ENCODE measurements around the gene KCNJ15. TPM values are rescaled to one million over a fixed set of nuclear protein-coding genes. Genes with fewer than 3 reads are reported as not detected.

KCNJ15 gene
- total RNA-seq, 1 donor from 2014 or later = 3.0 TPM

- no peak for DNase-seq (ENCODE audit: extremely low read depth, low read depth, low spot score)
Observed at GRCh38 chr21:38323721-38324531, 67.1 kb downstream of the KCNJ15 start.

- no peak for DNase-seq (ENCODE audit: extremely low read depth, low read depth, low spot score)
Observed at GRCh38 chr21:38325216-38325615, 68.4 kb downstream of the KCNJ15 start.

DNA sequence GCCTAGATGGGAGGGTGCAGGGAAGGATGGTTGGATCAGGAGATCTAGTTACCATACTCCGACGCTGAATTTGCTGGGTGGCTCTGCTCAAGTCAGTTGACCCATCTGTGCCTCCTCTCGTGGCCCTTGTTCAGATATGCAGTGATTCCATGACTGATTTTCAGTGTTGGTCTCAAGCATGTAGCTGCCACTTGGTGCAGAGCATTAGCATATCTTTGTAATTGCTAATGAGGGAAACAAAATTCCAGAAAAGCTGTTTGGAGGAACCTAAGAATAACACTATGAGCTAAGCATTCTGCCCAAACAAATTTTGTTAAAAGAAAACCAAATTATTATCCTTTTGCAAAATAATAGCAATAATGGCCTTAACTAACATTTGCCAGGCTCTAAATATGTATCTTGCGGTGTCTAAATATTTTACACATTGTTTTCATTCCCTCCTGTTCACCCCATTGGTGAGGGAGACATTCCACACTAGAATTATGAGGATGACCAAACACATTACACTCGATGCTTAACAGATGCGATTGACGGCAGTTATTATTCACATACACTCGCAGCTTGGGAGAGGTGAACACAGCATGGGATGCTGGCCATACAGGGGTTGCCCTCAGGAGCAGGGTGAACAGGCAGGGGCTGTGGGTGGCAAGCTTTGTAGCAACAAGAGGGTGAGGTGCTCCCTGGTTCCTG, 69.1 kb downstream of the KCNJ15 start:
- DNase-seq (ENCODE audit: extremely low read depth, low read depth, low spot score) = no peak

- DNase-seq (ENCODE audit: extremely low read depth, low read depth, low spot score) = no peak
Observed at GRCh38 chr21:38326429-38326828, 69.6 kb downstream of the KCNJ15 start.

GRCh38 chr21:38326899-38327298, 70.1 kb downstream of the KCNJ15 start:
- DNase-seq (ENCODE audit: extremely low read depth, low read depth, low spot score) = no peak

- no peak for DNase-seq (ENCODE audit: extremely low read depth, low read depth, low spot score)
Observed at GRCh38 chr21:38327984-38328383, 71.2 kb downstream of the KCNJ15 start.

DNA sequence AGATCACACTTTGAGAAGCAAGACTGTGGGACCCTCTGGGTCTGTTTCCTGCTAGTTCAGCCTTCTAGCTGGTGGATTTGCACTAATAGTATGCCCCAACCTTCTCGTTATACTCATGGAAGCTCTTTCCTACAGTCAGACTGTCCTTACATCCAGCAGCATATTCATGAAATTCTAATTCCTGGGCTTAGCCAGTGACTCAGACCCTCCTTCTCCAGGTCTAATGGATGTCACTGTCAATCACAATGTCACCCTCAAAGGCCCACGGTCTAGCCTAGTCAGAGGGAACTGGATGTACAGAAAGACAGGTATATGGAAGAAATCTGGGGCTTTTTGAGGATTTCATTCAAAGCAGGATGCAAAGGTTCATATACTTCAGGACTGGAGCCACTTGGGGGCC, 72.4 kb downstream of the KCNJ15 start:
- no peak for DNase-seq (ENCODE audit: extremely low read depth, low read depth, low spot score)

- DNase-seq (ENCODE audit: extremely low read depth, low read depth, low spot score) = no peak
Observed at GRCh38 chr21:38330666-38331065, 73.9 kb downstream of the KCNJ15 start.

- DNase-seq (ENCODE audit: extremely low read depth, low read depth, low spot score) = no peak
Observed at GRCh38 chr21:38333301-38334272, 76.8 kb downstream of the KCNJ15 start.

DNA sequence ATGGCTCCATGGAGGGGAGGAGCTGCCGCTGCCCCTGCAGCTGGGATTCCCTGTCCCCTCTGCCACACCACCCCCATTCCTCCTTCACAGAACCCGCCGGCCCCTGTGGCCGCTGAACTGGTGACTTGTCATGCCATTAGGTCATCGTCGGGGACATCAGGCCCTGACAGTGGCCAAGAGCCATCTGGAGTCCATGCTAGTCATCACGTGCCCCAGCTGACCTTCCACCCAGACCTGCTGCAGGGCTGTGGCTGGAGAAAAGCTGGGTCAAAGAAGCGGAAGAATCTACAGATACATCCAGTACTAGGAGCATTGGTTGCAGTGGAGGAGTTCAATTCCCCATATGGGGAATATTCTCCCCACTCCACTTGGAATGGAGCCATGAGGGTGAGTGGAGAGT, 78.1 kb downstream of the KCNJ15 start:
- DNase-seq (ENCODE audit: extremely low read depth, low read depth, low spot score) = no peak

GRCh38 chr21:38337793-38338192, 81.0 kb downstream of the KCNJ15 start:
- no peak for DNase-seq (ENCODE audit: extremely low read depth, low read depth, low spot score)

DNA sequence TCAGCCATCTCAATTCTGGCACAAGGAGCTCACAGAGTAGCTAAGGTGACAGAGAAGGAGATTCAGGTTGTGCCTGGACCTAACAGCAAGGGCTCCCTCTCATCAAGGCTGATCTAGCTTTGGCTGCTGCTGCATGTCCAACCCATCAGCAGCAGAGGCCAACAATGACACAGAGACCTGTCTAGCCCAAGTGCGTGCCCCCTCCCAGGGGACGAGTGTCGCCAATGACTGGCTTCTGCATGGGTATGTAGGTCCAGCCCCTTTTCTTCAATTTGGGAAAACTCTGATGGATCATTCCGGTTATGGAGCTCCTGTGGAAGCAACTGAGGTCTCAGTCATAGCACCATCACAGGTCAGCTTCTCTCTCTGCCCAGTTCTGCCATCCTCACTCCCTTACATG, 83.3 kb downstream of the KCNJ15 start:
- DNase-seq (ENCODE audit: extremely low read depth, low read depth, low spot score) = no peak

- DNase-seq (ENCODE audit: extremely low read depth, low read depth, low spot score) = no peak
Observed at GRCh38 chr21:38341546-38342012, 84.8 kb downstream of the KCNJ15 start.

GRCh38 chr21:38342739-38343138, 85.9 kb downstream of the KCNJ15 start:
- DNase-seq (ENCODE audit: extremely low read depth, low read depth, low spot score) = no peak

GRCh38 chr21:38343691-38344090, 86.9 kb downstream of the KCNJ15 start:
- no peak for DNase-seq (ENCODE audit: extremely low read depth, low read depth, low spot score)

DNA sequence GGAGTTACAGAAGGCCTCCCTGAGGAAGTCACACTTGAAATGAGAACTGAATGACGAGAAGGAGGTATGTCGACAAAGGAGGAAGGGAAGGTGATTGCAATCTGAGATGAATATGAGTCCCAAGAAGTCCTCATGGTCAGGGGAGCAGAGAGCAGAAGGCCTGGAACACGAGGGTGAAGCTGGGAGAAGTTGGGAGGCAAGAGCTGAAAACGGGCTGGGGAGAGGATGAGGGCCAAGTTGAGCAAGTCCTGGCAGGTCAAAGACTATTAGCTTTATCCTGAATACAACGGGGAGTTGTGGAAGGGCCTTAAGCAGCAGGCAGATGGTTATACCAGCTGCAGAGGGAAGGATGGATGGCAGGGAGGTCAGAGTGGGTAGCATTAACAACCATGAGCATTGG, 89.5 kb downstream of the KCNJ15 start:
- no peak for DNase-seq (ENCODE audit: extremely low read depth, low read depth, low spot score)

- no peak for DNase-seq (ENCODE audit: extremely low read depth, low read depth, low spot score)
Observed at GRCh38 chr21:38349111-38349746, 92.4 kb downstream of the KCNJ15 start.

DNA sequence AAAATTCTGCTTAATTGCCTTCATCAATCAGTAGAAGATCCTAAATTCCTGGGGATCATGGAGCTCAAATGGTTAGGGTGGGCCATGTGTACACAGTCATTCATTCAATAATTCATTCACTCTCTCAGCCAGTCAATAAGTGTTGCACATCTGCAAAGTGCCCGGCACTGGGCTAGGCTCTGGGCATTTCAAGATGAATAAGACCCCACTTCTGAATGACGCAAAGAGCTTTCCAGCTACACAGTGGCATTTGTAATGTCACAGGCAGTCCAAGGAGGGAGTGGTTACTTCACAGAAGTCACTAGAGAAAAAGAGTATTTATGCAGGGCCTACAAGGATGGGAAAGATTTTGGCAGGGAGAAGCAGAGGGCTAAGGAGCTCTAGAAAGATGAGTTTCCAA, 93.2 kb downstream of the KCNJ15 start:
- DNase-seq (ENCODE audit: extremely low read depth, low read depth, low spot score) = no peak

- DNase-seq (ENCODE audit: extremely low read depth, low read depth, low spot score) = no peak
Observed at GRCh38 chr21:38350684-38351083, 93.9 kb downstream of the KCNJ15 start.

DNA sequence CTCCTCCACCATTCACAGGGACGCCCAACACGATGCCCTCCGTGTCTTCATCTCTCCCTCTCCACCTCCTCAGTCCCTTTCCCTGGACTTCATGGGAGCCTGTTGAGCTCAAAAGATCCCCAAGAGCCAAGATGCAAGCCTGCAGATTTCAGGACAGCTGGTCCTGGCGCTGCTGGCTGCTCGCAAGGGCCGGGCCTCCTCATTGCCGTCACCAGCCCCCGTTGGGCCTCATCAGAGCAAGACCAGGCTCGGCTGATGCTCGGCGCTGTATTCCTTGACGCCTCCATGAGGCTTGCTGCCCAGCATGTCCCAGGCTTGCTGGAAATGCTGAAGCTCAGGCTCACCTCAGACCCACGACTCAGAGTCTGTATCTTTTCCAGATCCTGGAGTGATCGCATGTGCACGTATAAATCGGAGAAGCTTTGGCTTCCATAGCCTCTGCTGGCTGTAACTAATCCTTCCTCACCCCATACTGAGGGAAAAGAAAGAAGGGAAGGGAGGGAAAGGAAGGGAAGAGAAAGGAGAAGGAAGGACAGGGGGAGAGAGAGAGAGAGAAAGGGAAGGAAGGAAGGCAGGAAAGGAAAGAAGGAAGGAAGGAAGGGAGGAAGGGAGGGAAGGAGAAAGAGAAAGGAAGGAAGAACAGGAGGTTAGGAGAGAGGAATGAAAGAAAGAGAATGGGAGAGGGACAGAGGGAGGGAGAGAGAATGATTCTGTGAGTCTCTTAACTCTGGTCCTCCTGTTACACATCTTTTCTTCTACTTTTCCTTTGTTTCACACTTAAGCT, 94.6 kb downstream of the KCNJ15 start:
- no peak for DNase-seq (ENCODE audit: extremely low read depth, low read depth, low spot score)
